Stimulated activated CD8-positive, alpha-beta memory T cell treated with anti-CD3 and anti-CD28 coated beads, Interleukin-12 subunit alpha, Interleukin-12 subunit beta, amount 100 ng/mL, for 1 hour (primary cell): ENCODE data around the gene CYP2C9.
"Not testable (repeated sequence)": the region's sequence is repeated elsewhere in the genome, so short reads cannot be mapped to it uniquely, and the experiment has no call there.

Experiments
- DNase-seq: peaks from one replicate; pipeline ENCODE4 v3.0.0-alpha.2; 2020; ENCODE audit warnings: low read depth

CYP2C9 gene

DNA sequence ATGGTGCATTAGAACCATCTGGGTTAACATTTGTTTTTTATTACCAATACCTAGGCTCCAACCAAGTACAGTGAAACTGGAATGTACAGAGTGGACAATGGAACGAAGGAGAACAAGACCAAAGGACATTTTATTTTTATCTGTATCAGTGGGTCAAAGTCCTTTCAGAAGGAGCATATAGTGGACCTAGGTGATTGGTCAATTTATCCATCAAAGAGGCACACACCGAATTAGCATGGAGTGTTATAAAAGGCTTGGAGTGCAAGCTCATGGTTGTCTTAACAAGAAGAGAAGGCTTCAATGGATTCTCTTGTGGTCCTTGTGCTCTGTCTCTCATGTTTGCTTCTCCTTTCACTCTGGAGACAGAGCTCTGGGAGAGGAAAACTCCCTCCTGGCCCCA is at the start of gene CYP2C9:
CYP2C9 (plus strand) TSS at position 276 of the 400 bp plus-strand sequence; CDS start at position 301, 25 bp downstream.
- DNase-seq, result no peak

DNA sequence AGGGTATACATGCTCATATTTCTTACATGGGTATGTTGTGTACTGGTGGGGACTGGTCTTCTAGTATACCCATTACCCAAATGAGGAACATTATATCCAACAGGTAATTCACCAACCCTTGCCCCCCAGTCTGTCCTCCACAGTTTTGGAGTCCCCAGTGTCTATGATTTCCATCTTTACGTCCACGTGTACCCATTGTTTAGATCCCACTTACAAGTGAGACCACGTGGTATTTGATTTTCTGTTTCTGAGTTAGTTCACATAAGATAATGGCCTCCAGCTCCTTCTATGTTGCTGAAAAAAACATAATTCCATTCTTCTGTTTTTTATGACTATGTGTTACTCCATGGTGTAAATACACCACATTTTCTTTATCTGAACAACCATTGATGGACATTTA is 49.3 kb upstream of the CYP2C9 start:
- no peak for DNase-seq

DNA sequence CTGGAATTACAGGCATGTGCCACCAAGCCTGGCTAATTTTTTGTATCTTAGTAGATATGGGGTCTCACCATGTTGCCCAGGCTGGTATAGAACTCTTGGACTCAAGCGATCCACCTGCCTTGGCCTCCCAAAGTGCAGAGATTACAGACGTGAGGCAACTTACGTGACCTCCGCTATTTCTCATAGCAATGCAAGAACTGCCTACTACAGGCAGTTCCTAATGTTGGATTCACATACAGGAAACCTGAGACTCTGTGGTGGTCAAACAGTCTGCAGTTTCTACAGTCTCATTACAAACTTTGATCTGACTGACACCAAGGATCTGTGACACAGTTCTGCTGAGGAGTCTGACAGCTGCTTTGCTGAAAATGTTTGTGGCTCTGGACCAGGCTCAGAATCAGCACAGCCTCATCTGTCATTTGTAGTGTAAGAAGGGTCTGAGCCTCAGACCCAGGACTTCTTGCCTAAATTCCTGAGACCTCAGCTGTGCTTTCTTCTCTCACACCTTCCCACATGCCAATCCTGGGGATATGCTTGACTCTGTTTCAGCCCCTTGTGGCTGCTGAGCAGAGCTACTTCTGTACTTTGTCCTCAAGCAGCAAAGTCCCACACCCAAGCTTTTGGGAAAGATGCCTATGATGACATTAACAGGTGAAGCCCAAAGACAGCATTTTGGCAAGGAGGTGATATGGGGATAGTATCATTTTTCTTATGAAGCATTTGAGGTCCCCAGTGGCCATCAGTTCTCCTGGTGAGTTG is 48.0 kb upstream of the CYP2C9 start:
- DNase-seq, result no peak

DNA sequence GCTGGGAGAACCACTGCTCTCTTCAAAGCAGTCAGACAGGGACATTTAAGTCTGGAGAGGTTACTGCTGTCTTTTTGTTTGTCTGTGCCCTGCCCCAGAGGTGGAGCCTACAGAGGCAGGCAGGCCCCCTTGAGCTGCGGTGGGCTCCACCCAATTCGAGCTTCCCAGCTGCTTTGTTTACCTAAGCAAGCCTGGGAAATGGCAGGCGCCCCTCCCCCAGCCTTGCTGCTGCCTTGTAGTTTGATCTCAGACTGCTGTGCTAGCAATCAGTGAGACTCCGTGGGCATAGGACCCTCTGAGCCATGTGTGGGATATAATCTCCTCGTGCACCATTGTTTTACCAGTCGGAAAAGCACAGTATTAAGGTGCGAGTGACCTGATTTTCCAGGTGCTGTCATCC is 40.0 kb upstream of the CYP2C9 start:
- DNase-seq, result not testable (repeated sequence)

DNA sequence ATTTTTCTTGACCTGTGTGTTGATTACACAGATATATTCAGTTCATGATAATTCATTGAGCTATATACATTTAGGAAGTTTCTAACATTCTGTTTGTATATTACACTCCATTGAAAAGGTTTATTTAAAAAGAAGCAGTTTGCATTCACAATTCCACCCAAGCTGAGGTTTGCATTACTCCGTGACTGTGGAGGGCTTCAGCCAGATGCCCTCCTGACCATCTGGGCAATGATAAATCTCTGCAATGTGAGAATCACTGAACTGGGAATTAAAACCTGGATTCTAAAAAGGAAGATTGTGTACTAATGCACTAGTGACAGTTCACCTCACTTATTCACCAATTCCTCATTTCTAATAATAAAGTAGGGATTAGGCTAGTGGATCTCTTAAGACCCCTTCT is 36.4 kb upstream of the CYP2C9 start:
- DNase-seq, result no peak

DNA sequence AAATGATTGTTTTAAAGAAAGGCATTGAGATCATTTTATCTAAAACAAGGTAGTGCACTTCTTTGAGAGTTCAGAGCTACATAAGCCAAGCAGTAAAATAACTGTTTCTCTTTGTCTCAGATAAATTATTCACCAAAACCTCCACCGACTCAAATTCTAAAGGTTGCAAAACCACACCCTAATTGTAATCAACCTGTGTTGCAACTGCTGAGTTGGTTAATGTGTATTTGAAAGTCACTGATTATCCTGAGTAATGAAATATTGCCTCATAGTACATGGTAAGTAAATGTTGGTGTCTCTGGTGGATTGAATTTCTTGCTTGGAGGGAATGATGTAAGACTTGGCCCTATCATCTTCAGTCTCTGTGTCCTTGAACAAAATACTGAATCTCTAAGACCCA is 35.9 kb upstream of the CYP2C9 start:
- DNase-seq, result no peak

DNA sequence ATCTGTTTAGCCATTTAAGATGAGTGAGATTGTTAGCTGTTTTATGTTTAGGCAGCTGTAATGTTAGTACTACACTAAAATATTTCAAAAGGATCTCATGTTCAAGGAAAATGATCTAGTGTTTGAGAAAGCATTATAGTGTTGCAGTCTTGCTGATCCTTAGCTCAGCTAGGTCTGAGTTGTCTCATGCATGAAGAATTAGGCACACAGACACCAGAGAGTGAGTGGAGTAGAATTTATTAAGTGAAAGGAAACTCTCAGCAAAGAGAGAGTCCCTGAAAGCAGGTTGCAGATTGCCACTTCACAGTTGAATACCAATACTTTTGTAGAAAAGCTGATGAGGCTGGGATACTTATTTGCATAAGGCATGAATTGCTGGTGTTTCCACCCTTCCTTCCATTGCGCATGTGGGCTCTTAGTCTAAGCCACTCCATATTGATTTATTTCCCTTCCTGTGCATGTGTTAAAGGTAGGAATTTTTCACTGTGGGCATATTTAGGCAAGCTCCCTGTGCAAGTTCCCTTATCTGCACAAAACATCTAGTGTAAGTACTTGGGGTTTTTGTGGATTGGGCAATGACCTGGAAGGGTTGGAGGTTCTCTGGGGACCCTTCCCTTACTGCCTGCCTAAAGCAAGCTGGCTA is 33.8 kb upstream of the CYP2C9 start:
- DNase-seq, result not testable (repeated sequence)

DNA sequence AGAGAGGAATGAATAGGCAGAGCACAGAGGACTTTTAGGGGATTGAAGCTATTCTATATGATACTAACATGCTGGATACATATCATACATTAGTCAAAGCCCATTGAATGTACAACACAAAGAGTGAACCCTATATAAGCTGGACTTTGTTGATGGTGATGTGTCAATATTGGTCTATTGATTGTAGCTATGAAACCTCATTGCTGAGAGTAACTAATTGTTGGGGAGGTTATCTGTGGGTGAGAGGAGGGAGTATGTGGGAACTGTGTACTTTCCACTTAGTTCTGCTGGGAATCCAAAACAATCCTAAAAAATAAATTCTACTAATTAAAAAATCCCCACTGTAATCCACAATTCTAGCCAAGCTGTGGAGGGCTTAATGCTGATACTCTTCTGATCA is 22.0 kb upstream of the CYP2C9 start:
- no peak for DNase-seq

DNA sequence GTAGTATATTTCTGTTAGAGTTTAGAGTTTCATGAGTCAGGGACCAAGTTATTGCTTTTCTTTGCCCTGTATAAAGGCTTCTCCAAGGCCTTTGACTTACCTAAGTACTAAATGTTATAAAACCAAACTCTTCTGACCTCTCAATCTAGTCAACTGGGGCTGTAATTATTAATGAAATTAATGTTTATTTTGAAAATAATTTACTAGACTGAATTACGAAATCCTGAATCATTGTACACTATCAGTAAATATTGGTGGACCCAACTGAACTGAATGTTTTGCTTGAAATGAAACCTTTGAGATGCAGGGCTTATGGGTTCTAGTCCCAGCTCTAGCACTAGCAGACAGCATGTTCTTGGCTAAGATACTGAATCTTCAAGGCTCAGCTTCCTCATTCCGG is 1.7 kb upstream of the CYP2C9 start:
- no peak for DNase-seq

DNA sequence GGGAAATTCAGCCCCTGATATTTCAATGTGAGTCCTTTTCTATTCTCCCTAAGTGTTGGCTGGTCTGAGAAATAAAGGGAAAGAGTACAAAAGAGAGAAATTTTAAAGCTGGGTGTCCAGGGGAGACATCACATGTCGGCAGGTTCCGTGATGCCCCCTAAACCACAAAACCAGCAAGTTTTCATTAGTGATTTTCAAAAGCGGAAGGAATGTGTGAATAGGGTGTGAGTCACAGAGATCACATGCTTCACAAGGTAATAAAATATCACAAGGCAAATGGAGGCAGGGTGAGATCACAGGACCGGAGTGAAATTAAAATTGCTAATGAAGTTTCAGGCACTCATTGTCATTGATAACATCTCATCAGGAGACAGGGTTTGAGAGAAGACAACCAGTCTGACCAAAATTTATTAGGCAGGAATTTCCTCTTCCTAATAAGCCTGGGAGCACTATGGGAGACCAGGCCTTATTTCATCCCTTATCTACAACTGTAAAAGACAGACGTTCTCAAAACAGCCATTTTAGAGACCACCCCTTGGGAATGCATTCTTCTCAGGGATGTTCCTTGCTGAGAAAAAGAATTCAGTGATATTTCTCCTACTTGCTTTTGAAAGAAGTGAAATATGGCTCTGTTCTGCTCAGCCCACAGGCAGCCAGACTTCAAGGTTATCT is 5.1 kb downstream of the CYP2C9 start:
- DNase-seq, result not testable (repeated sequence)

DNA sequence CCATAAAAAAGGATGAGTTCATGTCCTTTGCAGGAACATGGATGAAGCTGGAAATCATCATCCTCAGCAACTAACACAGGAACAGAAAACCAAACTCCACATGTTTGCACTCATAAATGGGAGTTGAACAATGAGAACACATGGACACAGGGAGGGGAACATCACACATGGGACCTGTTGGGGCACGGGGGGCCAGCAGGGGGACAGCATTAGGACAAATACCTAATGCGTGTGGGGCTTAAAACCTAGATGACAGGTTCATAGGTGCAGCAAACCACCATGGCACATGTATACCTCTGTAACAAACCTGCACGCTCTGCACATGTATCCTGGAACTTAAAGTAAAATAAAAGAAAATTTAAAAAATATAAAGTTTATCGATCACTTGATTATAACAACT is 7.7 kb downstream of the CYP2C9 start:
- not testable (repeated sequence) for DNase-seq

DNA sequence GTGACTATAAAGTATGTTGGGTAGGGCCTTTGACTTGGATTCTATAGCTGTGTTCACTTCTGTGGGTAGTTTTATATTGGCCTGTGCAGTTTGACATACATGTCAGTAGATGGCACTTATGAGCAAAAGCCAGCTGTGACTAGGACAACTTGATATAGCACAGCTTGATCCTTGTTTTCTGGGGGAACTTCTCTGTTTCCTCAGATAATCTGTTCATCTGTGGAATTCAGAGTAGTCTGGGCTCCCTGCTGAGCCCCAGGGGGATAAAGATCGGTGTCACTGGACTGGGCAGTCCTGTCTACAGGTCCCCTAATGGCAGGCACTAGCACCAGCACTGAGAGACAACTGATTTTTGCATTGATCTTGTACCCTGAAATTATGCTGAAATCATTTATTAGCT is 25.4 kb downstream of the CYP2C9 start:
- no peak for DNase-seq

DNA sequence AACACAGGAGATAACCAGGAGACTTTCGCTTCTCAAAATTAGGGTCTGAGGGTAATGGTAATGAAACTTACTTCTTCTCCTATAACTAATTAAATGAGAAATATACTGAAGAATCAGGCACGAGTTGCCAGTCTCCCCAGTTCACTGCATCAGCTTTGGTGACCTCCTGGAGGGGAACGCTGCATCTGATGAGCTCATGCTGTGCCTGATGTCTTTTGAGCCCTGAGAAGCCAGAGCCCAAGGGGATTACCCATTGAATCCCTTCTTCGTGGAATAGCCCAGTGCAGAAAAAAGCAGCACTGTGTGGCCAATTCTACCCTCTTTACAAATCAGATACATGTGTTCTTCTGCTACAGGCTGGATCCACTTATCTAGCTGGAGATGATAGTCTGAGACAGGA is 45.1 kb downstream of the CYP2C9 start:
- no peak for DNase-seq

DNA sequence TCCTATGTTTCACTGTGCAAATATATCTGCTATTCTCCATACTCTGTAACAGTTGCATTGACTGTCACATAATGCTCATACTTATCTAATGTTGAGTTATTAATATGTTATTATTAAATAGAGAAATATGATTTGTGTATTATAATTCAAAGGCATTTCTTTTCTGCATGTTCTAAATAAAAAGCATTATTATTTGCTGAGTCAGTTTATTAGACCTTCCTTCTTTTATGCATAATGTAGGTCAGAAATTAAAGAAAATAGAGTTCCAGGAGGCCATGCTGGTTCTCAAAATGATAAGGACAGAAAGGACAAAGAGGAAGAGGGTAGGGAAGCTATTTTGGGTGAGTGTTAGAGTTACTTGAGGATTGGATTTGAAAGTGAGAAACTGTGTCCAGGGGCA is 50.7 kb downstream of the CYP2C9 start:
- no peak for DNase-seq

DNA sequence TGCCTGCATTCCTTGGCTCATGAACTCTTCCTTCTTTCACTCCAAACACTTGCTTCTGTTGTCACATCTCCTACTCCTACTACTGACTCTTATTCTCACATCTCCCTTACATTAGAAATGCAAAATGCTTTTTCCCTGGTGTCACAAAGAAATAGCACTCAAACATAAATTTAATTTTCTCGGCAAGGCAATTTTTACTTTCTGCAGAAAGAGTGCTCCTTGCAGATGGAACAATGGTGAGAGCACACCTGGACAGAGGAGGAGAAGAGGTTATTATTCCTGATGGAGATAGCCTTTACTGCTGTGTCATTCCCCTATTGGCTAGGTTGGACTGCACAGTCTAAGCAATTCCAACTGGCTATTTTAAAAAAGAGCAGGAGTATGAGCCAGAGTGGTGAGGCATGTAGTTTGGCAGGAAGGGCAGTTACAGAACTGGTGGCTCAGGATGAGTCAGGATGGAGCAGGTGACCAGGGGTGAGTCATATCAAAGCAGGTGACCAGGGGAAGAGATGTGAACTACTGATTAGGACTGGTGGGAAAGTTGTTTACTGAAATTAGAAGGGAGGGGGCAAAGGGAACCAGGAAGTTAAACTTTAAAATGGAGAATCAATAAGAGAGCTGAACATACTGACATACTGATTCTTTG is 52.9 kb downstream of the CYP2C9 start:
- no peak for DNase-seq

DNA sequence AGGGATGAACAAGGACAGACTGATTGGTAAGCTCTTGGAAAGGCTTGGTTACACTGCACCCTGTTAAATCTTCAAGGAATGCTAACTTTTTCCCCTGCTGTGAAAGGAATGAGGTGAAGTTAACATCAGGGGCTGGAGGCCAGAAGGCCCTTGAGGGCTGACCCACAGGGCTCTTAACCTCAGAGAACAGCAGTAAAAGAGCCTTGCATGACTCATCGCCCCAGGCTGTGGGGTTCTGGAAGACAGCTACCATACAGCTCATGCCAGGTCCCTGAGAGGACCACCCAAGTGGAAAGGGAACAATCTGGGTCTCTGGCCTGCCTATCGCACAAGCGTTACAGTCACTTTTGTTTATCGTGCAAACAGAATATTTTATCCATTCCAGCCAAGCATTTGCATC is 54.4 kb downstream of the CYP2C9 start:
- no peak for DNase-seq

DNA sequence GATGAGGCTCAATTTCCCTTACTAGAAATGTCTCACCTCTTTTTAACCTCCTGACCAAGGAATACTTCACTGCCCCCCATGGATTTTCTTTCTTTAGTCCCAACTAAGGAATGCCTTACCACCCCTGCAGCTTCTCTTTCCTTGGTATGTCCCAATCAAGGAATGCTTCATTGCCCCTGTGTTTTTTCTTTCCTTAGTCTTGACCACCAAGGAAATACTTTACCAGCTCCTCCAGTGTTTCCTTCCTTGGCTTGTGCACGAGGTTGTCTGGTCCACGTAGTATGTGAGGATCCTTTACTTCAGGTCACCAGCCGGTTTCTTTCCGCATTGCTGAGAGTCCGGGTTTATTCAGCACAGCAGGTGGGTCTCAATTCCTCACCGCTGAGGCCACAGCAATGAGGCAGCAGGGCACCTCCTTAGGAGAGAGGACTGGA is 59.3 kb downstream of the CYP2C9 start:
- no peak for DNase-seq

DNA sequence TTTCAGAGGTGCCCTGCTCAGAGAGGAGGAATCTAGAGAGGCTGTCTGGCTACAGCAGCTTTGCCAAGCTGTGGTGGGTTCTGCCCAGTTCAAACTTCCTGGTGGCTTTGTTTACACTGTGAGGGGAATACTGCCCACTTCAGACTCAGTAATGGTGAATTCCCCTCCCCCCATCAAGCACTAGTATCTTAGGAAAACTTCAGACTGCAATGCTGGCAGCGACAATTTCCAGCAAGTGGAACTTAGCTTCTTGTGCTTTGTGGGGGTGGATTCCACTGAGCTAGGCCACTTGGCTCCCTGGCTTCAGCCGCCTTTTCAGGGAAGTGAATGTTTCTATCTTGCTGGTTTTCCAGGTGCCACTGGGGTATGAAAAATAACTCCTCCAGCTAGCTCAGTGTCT is 88.0 kb downstream of the CYP2C9 start:
- no peak for DNase-seq

DNA sequence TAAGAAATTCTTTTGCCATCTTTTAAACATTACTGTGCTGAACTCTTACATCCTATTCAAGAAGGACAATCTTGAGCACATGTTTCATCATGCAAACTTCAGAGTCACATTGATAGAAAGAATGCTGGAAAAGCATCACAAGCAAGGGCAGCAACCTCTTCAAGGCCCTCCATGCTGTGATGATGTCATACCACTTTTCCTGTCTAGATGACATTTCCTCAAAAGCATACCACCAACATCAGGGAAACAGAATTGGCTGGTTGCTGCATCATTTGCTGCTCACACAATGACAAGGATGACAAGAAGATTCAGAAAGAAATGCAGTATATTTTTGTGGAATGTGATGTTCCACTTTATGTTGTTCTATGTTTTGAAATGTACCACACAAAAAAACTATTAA is 93.2 kb downstream of the CYP2C9 start:
- no peak for DNase-seq

DNA sequence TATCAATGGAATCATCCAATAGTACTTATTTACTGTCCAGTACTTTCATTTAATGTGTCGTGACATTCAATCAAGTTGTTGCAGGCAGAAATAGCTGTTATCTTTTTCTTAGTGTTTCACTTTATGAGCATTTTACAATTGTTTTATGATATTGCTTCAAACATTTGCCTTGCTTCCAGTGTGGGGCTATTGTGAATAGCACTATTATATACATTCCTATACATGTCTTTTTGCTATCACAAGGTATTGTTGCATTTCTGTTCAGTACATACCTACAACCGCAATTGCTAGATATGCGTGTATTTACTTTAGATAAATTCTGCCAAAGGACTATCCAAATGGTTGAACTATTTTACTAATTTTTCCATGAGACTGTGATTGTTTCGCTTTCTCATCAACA is 95.9 kb downstream of the CYP2C9 start:
- no peak for DNase-seq

DNA sequence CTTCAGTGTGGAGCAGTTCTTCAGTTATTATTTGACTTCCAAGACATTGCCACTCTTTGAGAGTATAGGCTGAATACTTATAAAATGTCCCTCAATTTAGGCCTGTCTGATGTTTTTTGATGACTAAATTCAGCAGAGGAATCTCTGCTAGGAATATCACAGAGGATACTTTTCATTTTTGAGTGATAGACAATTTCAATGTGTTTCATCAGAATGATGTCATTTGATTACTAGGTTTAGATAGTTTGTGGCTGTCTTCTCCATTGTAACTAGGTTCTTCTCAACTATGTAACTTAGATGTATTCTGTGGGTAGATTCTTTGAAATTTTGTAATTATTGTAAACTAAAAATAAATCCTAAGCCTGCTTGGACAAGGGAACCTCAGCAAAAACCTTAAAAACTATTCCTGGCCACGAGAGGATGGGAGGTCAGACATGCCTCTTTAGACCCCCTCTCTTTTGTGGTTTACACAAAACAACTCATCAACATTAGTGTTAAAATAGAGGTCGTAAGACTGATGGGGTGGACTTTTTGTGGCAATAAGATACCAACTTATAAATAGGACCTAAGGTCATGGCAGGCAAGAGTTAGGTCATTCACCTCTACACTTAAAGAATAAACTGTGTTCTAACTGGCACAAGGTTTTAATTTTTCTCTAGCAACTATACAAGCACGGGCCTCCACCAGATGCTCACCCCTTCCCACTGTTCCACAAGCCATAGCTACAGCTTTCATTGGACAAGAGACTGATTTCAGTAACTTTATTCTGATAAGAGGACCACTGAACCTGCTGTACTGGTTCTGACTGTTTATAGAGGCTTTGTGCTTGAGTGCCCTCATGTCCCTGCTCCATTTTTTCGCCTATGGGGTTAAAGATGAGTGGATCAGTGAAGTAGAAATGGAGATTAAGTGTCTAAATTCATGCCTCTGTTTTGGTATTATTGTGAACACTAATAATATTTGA is 97.2 kb downstream of the CYP2C9 start:
- DNase-seq, result no peak

DNA sequence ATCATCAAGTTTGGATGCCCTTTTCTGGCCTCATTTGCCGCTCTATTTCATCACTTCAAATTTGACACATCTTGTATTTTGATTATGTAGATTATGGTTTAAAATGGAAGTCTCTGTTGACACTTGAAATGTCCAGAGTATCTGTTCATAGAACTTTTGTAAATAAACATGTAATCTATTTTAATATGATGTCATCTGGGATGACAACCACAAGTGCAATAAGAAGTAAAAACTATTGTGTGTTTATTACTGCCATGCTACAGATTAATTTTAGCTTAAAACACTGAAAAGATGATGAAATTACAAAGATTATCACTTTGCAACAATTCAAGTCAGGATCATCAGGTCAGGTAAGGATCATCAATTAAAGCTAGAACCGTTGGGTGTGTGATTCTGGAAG is 100.8 kb downstream of the CYP2C9 start:
- DNase-seq, result no peak
